Glomerular endothelial cell (primary cell): ENCODE results near the gene TMEM30B. TPM values are rescaled to one million over a fixed set of nuclear protein-coding genes. Genes with fewer than 3 reads are reported as not detected.

Source experiments
- DNase-seq: peaks from one replicate; pipeline ENCODE4 v3.0.0-alpha.2; 2011; ENCODE audit warnings: low read depth, low spot score; ENCODE audit errors: extremely low read depth
- total RNA-seq: library from RNA; depleted of rRNA; stranded (reverse); fragments of >200 nt; gene quantifications from 2 replicates; pipeline ENCODE4 v1.2.3, GENCODE V29; 2015

TMEM30B gene
- total RNA-seq, 1 donor from 2014 or later = 0.12 TPM

DNA sequence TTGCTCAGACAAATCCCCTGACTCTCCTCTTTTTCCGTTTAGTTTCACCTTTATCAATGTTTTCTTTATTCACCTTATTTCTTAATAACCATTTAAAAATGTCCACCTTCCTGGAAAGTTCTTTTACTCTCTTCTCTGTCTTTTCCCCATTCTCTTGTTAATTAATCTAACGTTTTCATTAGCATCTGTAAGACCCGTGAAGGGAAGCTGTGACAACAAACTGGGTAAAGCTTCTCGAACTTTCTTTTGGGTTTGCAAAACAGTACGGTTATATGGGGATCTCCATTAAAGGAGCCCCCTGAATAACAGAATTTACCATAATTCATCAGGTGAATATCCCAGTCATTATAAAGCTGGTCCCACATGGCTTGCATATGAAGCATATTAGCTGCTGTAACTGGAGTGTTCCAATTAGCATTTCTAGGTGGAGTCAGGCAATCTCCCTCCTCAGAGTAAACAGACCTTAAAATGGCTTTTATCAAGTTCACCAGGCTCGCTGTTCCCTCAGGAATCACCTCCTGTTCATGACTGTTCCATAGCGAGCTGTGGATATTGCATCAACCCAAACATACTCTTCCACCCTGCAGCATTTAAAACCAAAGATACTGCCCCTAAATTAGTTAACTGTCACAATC is 42.4 kb downstream of the TMEM30B start:
- DNase-seq = no peak

DNA sequence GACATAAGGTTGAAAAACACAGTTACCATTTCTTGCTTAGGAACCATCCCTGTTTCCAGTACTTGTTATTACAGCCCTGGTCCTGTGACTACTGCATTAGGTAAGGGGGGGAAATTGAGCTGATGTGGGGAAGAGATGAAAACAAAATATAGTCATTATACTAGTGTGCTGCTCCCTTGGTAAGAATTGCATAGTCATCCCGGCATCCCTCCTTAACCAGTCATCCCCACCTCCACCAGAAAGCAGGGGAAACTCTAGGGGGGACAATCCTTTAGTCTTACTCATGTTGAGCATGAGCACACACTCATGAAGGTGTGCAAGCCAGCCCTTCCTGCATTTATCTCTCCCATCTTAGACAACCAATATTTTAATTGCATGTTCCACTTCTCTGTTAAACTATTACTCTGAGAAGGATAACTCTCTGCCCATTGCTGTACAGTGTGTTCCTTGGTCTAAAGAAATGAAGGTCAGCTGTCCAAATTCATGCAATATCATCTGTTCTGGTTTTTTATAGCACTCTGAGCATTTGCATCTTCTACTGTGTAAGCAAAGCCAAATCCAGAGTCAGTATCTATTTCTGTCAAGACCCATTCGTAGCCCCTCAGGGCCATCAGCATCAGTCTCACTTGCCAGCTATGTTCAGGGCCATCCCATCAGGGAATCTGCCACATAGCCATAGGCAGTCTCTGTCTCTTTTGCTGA is 46.8 kb downstream of the TMEM30B start:
- no peak for DNase-seq

DNA sequence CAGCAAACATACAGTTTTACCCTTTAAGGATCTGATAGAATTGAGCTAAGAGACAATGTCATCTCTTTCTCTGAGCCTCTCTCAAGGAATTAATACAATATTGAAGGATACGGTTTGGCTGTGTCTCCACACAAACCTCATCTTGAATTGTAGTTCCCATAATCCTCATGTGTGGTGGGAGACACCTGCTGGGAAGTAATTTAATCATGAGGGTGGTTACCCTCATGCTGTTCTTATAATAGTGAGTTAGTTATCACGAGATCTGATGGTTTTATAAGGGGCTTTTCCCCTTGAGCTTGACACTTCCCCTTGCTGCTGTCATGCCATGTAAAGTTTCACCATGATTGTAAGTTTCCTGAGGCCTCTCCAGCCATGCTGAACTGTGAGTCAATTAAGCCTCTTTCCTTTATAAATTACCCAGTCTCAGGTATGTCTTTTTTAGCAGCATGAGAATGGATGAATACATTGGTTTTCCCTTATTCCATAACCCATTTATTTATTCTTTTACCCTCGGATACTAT is 47.6 kb downstream of the TMEM30B start:
- DNase-seq = no peak

DNA sequence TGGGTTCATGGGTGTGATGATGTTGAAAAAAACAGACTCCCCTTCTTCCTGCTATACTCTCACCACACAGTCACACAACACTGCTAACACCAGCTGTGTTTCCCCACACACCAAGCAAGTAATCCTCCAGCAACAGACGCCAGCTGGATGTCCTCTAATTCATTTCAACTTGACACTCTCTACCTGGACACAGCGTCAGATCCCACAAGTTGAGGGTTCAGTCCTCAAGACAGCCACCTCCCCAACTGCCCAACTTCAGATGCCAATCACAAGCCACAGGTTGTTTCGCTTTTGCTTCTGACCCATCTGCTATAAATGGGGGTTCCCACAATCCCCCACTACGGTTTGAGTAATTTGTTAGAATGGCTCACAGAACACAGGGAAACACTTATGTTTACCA is 49.3 kb downstream of the TMEM30B start:
- no peak for DNase-seq

DNA sequence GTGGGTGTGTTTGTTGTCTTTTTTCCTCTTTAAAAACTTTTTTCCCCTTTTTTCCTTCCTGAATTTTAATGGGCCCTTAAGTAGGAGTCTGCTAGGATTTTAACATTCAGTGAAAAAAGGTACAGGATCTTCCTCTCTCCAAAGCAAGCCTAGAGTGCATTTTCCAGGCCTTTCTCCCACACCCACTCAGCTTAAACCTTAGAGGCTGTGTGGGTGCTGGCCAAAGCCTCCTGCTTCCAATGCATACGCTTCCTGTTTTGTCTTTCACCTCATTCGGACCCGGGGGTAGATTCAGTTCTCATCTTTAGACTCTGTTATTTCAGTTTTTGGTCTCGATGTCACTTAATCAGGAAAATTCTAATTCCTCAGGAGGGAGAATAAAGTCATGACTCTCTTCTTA is 51.2 kb downstream of the TMEM30B start:
- DNase-seq = no peak

DNA sequence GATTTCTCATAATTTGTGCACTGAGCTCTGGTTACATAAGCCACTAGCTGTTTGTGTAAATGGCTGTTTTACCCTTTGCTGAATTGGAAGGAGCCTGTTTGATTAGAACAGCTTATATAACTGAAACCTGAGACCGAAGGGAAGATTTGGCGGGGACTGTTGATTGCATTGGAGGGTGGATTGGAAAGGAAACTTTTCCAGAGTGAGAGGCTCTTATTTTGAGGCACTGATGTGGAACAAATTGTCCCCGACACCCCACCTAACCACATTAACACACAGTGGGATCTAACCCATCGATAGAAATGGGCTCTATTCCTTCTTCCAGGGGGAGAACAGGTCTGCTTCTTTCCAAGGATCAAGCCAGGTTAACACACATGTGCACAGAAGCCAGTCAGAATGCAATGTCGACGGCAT is 51.7 kb downstream of the TMEM30B start:
- DNase-seq = no peak

DNA sequence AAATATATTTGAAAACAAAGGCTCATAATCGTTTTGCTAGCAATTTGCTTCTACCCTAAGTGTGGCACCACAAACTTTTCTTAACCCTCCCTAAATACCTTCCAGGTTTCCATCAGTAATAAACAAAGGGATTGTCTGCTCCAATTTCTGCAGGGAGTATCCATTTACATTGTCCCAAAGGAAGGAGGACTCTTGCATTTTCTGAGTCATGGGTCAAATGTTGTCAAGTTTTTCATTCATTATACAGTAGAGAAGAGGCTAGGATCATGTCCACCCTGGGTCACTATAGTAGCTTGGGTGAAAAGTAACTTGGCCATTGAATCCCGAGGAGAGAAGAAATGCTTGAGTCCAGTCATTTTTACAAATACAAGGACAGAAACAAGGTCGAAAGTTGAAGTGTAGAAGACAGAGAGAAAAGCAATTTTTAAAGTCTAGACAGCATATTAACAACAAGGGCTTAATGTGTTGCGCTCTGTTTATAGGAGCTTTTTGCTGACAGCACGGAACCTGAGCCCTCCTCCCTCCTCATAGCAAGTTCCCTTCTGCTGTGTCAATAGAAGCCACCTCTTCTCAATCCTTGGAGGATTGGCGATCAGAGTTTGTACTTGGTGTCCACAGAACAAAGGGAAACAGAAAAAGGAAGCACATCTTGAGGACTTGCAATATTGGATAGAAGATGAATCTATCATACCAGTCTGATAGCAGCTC is 53.1 kb downstream of the TMEM30B start:
- DNase-seq = no peak

Other genes with a start within 250 kb of the TMEM30B start
- gene PRKCH, start 40.2 kb upstream of the TMEM30B start, total RNA-seq = 117 and 147 TPM in 2 replicates